CD14-positive monocyte (primary cell): Measurements from ENCODE around the gene SERTAD3. TPM values are rescaled to one million over a fixed set of nuclear protein-coding genes. Genes with fewer than 3 reads are reported as not detected.

Experiments
- DNase-seq, 3 donors: peaks; one replicate each; pipeline ENCODE4 v3.0.0-alpha.2; 2011 to 2022
- H2AFZ ChIP-seq: 2 replicates; pipeline ENCODE4 v1.6.0; 2012; ENCODE audit warnings: mild to moderate bottlenecking, low read depth, low read length, inconsistent platforms; ENCODE audit not compliant: insufficient read depth, poor library complexity, severe bottlenecking
- H3K27ac ChIP-seq, 2 donors: 1 replicate in 1 of 2; 2 replicates in 1 of 2; pipeline ENCODE4 v1.5.1; 2012 to 2013; ENCODE audit warnings: low read length in 2 of 2, control low read depth in 1 of 2, inconsistent platforms in 1 of 2, low read depth in 1 of 2, mild to moderate bottlenecking in 1 of 2
- H3K27me3 ChIP-seq, 2 donors: one replicate each; pipeline versions ENCODE4 v1.6.0 to v1.6.1; 2011 to 2013; ENCODE audit warnings: low read length in 2 of 2; ENCODE audit not compliant: control insufficient read depth in 2 of 2, insufficient read depth in 2 of 2
- H3K36me3 ChIP-seq, 2 donors: replicated peaks in 1 of 2; 1 replicate in 1 of 2; 2 replicates in 1 of 2; pipeline versions ENCODE4 v1.5.1 to v1.6.1; 2012 to 2013; ENCODE audit warnings: low read length in 2 of 2, control low read depth in 1 of 2, inconsistent platforms in 1 of 2, mild to moderate bottlenecking in 1 of 2; ENCODE audit not compliant: insufficient read depth in 2 of 2, control insufficient read depth in 1 of 2
- H3K4me1 ChIP-seq, 2 donors: 1 replicate in 1 of 2; 2 replicates in 1 of 2; pipeline versions ENCODE4 v1.5.1 to v1.6.1; 2012 to 2013; ENCODE audit warnings: low read length in 2 of 2, control low read depth in 1 of 2, inconsistent platforms in 1 of 2, mild to moderate bottlenecking in 1 of 2, moderate library complexity in 1 of 2; ENCODE audit not compliant: insufficient read depth in 2 of 2, control insufficient read depth in 1 of 2
- H3K4me2 ChIP-seq: replicated peaks from 2 replicates; pipeline ENCODE3; 2012; ENCODE audit warnings: low read length, moderate library complexity, mild to moderate bottlenecking; ENCODE audit not compliant: poor library complexity, severe bottlenecking; ENCODE audit errors: extremely low read depth
- H3K4me3 ChIP-seq, 3 experiments: fragments of 200-600 bp in 1 of 3; sonication (generic) in 1 of 3; replicated peaks in 1 of 3; 1 replicate in 2 of 3; 2 replicates in 1 of 3; pipeline ENCODE4 v1.5.1; 2011 to 2013; ENCODE audit warnings: low read length in 3 of 3, mild to moderate bottlenecking in 3 of 3, control low read depth in 2 of 3, low read depth in 2 of 3, inconsistent platforms in 1 of 3, moderate library complexity in 1 of 3
- H3K79me2 ChIP-seq: 2 replicates; pipeline ENCODE4 v1.6.0; 2012; ENCODE audit warnings: mild to moderate bottlenecking, control low read depth, inconsistent platforms, low read length, moderate library complexity; ENCODE audit not compliant: insufficient read depth
- H3K9ac ChIP-seq: 2 replicates; pipeline ENCODE4 v1.6.0; 2017; ENCODE audit warnings: low read length, mild to moderate bottlenecking; ENCODE audit not compliant: insufficient read depth, poor library complexity, severe bottlenecking
- H3K9me3 ChIP-seq, 2 donors: replicated peaks in 1 of 2; 1 replicate in 1 of 2; 2 replicates in 1 of 2; pipeline versions ENCODE4 v1.5.1 to v1.6.1; 2012 to 2013; ENCODE audit warnings: low read length in 2 of 2, control low read depth in 1 of 2; ENCODE audit not compliant: control insufficient read depth in 1 of 2, insufficient read depth in 1 of 2
- H4K20me1 ChIP-seq: 2 replicates; pipeline ENCODE4 v1.6.0; 2012; ENCODE audit warnings: mild to moderate bottlenecking, low read length, control low read depth, moderate library complexity; ENCODE audit not compliant: insufficient read depth
- H3K27ac Mint-ChIP-seq, 7 donors: one replicate each; pipeline ENCODE4 v1.8.0; 2020; ENCODE audit warnings: mild to moderate bottlenecking in 7 of 7, mixed read lengths in 7 of 7, moderate library complexity in 6 of 7, inconsistent platforms in 2 of 7
- H3K27me3 Mint-ChIP-seq, 3 donors: one replicate each; pipeline ENCODE4 v1.8.0; 2021 to 2022; ENCODE audit warnings: low read depth in 3 of 3, mild to moderate bottlenecking in 3 of 3, mixed read lengths in 3 of 3, moderate library complexity in 3 of 3, inconsistent platforms in 1 of 3
- H3K36me3 Mint-ChIP-seq, 2 donors: one replicate each; pipeline ENCODE4 v1.8.0; 2020; ENCODE audit warnings: mixed read lengths in 2 of 2, inconsistent platforms in 1 of 2, mild to moderate bottlenecking in 1 of 2
- H3K4me1 Mint-ChIP-seq: one replicate; pipeline ENCODE4 v1.8.0; 2020; ENCODE audit warnings: mild to moderate bottlenecking, mixed read lengths
- H3K4me3 Mint-ChIP-seq, 2 donors: one replicate each; pipeline ENCODE4 v1.8.0; 2020; ENCODE audit warnings: mild to moderate bottlenecking in 2 of 2, mixed read lengths in 2 of 2, moderate library complexity in 1 of 2
- H3K9me3 Mint-ChIP-seq, 7 donors: one replicate each; pipeline ENCODE4 v1.8.0; 2020 to 2022; ENCODE audit warnings: mixed read lengths in 7 of 7, mild to moderate bottlenecking in 6 of 7, moderate library complexity in 6 of 7, inconsistent platforms in 2 of 7
- CTCF ChIP-seq: fragments of 200-600 bp; IDR thresholded peaks from one replicate; pipeline ENCODE4 v1.8.0; 2022; ENCODE audit warnings: antibody characterized with exemption, mild to moderate bottlenecking
- WGBS: methylation state at CpG from one replicate; pipeline ENCODE4 v1.1.5; 2013; ENCODE audit warnings: missing lambda C conversion rate; ENCODE audit not compliant: insufficient coverage; 5-methylcytosine and 5-hydroxymethylcytosine counted together
- intact Hi-C, 2 donors: fragments of 100-400 bp; cut with micrococcal nuclease; formaldehyde crosslinking; loops; one replicate each; pipeline versions ENCODE4 v1.15.0 to v1.15.1; 2023
- polyA plus RNA-seq, 3 donors: library from polyadenylated mRNA; depleted of rRNA in 1 of 3; unstranded in 2 of 3; stranded (reverse) in 1 of 3; fragments of 300-500 nt in 2 of 3; fragments of >200 nt in 1 of 3; fragmentation: Illumina TruSeq in 2 of 3; gene quantifications; 1 replicate in 2 of 3; 2 replicates in 1 of 3; pipeline ENCODE4 v1.2.3, GENCODE V29; 2012 to 2021

Gene SERTAD3
- polyA plus RNA-seq, 3 donors, result 30.4 to 57.2 (median 49.4) TPM

DNA sequence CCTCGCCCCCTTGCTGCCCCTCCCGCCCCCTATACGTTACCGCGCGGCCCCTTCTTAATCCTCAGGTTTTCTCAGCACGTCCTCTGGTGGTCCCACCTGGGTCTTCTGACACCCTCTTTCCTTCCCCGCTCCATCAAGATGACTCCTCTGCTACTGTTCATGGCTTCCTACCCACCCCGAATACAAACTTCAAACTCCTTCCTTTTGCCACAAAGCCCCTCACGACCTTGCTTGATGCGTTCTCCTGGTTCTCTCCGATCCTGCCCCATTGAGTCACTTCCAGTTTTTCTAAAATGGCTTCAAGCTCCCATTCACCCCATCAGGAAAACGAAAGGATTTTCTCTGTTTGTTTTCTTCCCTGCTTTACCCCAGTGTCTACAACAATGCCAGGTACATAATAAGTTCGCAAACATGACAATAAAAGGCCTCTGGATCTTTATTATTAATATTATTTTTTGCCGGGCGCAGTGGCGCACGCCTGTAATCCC is 734 bp upstream of the SERTAD3 start:
- Histone ChIP-seq H3K79me2 (peaks cover 43% of the 10 kb centered on the region), H3K27ac (peak overlapping the region; percentile 50 to 95), H3K9me3 (no peaks in the 10 kb centered on the region), H4K20me1 (peaks cover 31% of the 10 kb centered on the region), H3K4me3 (peak overlapping the region; percentile 87 to 100 (median 100)), H3K36me3 (peaks cover 42 to 61% of the 10 kb centered on the region in 2 donors), H3K4me2 (peak overlapping the region; percentile 84), H2AFZ (peak overlapping the region; percentile 75), H3K27me3 (no peaks in the 10 kb centered on the region), H3K9ac (peak overlapping the region; percentile 83), H3K4me1 (peaks cover 28 to 32% of the 10 kb centered on the region in 2 donors)
- H3K9me3 Mint-ChIP-seq, result peaks cover 0 to 3% (median 2%) of the 10 kb centered on the region in 7 donors
- intact Hi-C loops, result loop anchor here (1.0 to 5.0 kb wide), 4 partner anchors 20 to 158 kb away; partner anchors contain the start of genes AKT2 (in 1 of the 2) and BLVRB (in 1 of the 2)
- H3K36me3 Mint-ChIP-seq, result peaks cover 50 to 65% of the 10 kb centered on the region in 2 donors
- no peak for DNase-seq
- peaks cover 0 to 1% (median 0%) of the 10 kb centered on the region in 3 donors for H3K27me3 Mint-ChIP-seq
- H3K4me3 Mint-ChIP-seq, result peak overlapping the region; percentile 100
- 0% methylated on average over 11 of the region's 18 CpGs for WGBS
- peaks cover 27% of the 10 kb centered on the region for H3K4me1 Mint-ChIP-seq
- TF ChIP-seq CTCF, result no peak
- peak overlapping the region; percentile 87 to 100 (median 98) for H3K27ac Mint-ChIP-seq

GRCh38 chr19:40443131-40443999 is 770 bp downstream of the SERTAD3 start:
- intact Hi-C loops, result loop anchor here in 1 of 2 donors (1.0 to 5.0 kb wide), 3 partner anchors 17 to 156 kb away; partner anchors contain the start of gene AKT2
- peaks cover 43% of the 10 kb centered on the region for H3K79me2 ChIP-seq
- H3K9ac ChIP-seq, result peak overlapping the region; percentile 83
- peak overlapping the region; percentile 84 for H3K4me2 ChIP-seq
- peaks cover 28 to 32% of the 10 kb centered on the region in 2 donors for H3K4me1 ChIP-seq
- Mint-ChIP-seq H3K9me3 (peaks cover 0 to 3% (median 2%) of the 10 kb centered on the region in 7 donors), H3K27me3 (peaks cover 0 to 1% (median 0%) of the 10 kb centered on the region in 3 donors), H3K36me3 (peaks cover 41 to 51% of the 10 kb centered on the region in 2 donors), H3K27ac (peak overlapping the region; percentile 97 to 100 (median 98)), H3K4me1 (peaks cover 27% of the 10 kb centered on the region), H3K4me3 (peak overlapping the region; percentile 100)
- no peak overlapping the region for H2AFZ ChIP-seq
- peak overlapping the region; percentile 95 to 97 for H3K27ac ChIP-seq
- peak overlapping the region; percentile 87 to 100 (median 100) for H3K4me3 ChIP-seq
- H3K36me3 ChIP-seq, result peaks cover 29 to 46% of the 10 kb centered on the region in 2 donors
- no peaks in the 10 kb centered on the region for H3K27me3 ChIP-seq
- WGBS, result under 1% methylated on average over 47 of the region's 52 CpGs
- H4K20me1 ChIP-seq, result peaks cover 39% of the 10 kb centered on the region
- no peak for TF ChIP-seq CTCF
- H3K9me3 ChIP-seq, result no peaks in the 10 kb centered on the region
- DNase-seq, result peak; percentile 99
